ENCODE measurements around the gene WRNIP1. TPM values are rescaled to one million over a fixed set of nuclear protein-coding genes. Genes with fewer than 3 reads are reported as not detected.

Gene WRNIP1
- 10 to 100 TPM; 59.1 to 66.2 (median 60.6) TPM for polyA plus RNA-seq (ENCODE audit: insufficient read length in 4 of 4)

GRCh38 chr6:2765166-2765895, at the start of gene WRNIP1:
TSS of gene WRNIP1 (plus strand) at chr6:2765393. CDS start at chr6:2765623, 230 bp downstream.
- DNase-seq (ENCODE audit: low read depth in 4 of 4, low spot score in 3 of 4), result peak; percentile 93 to 98 (median 97)

- DNase-seq (ENCODE audit: low read depth in 4 of 4, low spot score in 3 of 4), result no peak
Measured at GRCh38 chr6:2715737-2716136, 49.5 kb upstream of the WRNIP1 start.

GRCh38 chr6:2716936-2717700, 48.1 kb upstream of the WRNIP1 start:
- no peak for DNase-seq (ENCODE audit: low read depth in 4 of 4, low spot score in 3 of 4)

- no peak for DNase-seq (ENCODE audit: low read depth in 4 of 4, low spot score in 3 of 4)
Measured at GRCh38 chr6:2718334-2719092, 46.7 kb upstream of the WRNIP1 start.

DNA sequence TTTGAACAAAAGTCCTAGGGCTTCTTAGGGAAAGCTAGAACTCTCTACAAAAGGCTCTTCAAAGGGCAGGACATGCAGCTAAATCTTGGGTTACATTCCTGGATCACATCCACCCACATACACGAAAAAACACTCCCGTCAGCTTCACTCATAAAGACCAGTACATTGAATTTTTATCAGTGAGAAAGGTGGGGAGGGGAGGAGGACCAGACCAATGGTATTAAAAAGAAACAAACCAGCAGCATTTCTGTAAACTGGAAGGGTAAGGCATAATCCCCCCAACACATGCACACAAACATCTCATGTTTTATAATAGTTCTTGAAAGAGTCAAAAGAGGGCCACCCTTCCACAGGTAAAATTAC, 46.1 kb upstream of the WRNIP1 start:
- no peak for DNase-seq (ENCODE audit: low read depth in 4 of 4, low spot score in 3 of 4)

DNA sequence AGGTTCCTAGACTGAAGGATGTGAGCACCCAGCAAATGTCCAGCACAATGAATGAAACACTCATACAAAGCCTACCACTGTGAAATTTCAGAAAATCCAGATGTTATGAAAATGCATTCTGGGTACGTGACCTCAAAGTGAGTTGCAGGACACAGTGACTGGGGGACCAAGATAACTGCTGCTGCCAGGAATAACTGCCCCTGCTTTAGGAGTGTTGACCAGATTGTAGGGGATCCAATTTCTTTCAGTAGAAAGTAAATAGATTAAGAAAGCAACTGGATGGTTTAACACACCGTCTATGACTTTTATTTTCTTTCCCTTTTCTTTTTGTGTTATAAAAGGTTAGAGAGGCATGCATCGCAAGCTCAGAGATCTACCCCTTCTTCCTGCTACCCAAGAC, 44.0 kb upstream of the WRNIP1 start:
- no peak for DNase-seq (ENCODE audit: low read depth in 4 of 4, low spot score in 3 of 4)

DNA sequence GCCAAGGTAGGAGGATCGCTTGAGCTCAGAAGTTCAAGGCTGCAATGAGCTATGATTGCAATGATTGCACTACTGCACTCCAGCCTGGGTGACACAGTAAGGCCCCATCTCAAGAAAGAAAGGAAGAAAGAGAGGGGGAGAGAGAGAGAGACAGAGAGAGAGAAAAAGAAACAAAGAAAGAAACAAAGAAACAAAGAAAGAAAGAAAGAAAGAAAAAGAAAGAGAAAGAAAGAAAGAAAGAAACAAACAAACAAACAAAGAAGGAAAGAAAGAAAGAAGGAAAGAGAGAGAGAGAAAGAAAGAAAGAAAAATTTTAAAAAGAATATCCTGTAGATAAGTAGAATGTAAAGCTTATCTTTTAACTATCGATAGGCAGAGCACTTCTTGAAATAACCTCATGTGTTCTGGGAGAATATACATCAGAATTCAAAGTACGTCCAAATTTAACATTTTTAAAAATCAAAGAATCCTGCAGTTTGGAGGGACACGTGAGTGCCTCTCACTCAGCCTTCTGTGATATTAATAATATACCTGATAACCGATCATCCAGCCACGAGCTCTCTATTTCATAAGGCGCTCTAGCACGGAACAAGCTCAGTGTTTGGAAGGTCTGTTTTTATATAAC, 39.7 kb upstream of the WRNIP1 start:
- no peak for DNase-seq (ENCODE audit: low read depth in 4 of 4, low spot score in 3 of 4)

DNA sequence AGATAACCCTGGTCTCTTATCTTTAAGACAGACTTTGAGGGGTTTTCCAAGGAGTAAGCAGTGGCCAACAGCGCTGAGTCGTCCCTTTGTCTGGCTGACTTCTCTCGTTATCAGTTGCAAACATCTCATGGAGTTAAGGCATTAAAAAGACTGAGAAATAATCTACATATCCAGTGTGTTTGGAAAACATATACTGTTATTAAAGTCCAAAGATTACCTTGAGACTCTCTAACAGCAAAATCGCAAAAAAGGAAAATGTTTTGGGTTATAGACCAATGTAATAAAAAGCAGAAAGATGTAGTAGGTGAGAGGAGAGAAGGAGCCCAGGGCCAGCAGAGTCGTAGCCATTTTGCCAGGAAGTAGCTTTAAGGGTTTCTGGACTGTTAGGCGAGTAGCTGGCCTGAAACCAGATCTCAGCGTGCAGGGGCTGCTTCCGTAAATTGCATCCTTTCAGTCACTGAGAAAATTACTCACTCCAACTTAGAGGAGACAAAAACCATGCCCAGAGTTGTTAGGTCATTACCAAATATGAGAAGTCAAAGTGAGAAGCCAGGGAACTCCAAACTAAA, 39.1 kb upstream of the WRNIP1 start:
- DNase-seq (ENCODE audit: low read depth in 4 of 4, low spot score in 3 of 4), result no peak

GRCh38 chr6:2729921-2730320, 35.3 kb upstream of the WRNIP1 start:
- DNase-seq (ENCODE audit: low read depth in 4 of 4, low spot score in 3 of 4), result no peak

- DNase-seq (ENCODE audit: low read depth in 4 of 4, low spot score in 3 of 4), result no peak
Measured at GRCh38 chr6:2730353-2731107, 34.7 kb upstream of the WRNIP1 start.

DNA sequence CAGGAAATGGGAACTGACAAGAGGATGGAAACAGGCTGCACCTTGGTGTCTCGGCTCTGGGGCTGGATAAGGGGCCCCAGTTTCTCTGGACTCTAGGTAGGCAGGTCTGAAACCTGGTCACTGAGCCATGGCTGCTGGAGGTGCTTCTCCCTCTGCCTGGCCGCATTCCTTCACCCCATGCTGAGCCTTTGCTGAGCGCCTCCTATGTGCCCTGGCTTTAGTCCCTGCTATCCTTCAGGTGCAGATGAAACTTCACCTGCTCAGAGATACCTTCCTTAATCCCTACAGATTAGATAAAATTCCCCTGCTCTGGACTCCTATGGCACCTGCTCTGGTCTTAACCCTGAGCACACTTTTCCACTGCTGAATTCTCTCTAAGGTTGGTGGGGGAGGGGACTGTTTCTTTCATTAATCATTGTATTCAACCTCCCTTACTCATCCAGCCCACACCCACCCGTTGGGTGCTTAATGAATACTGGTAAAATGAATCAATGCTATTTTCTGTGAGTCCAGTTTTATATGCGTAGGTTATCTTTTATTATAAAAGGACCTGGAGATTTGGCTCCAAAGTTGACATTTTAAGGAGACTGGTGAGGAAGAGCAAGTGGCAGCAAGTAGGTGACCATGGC, 33.8 kb upstream of the WRNIP1 start:
- no peak for DNase-seq (ENCODE audit: low read depth in 4 of 4, low spot score in 3 of 4)

DNA sequence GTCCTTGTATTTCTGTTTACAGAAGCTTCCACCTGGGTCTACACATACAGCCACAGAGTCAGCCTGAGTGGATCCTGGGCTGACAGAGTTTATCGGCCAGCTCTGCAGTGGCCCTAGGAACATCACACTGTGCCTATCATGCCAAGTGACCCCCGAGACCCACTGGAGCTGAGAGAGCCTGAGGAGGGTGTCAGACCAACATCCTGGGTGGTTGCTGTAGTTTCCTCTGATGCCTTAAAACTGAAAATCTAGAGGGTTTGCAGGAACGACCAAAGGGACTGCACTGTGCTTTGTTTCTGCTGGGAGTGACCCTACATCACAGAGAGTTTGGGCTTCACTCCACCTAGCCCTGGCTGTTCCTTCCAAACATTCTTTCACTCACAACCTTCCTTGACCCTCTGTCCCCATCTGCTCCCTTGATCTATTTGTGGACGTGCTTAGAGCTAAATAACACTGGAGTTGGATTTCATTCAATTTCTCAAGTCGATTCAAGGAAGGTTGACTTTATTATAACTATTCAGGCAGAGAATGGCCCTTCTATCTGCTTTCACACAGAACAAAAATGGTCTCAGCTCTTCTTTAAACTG, 32.6 kb upstream of the WRNIP1 start:
- no peak for DNase-seq (ENCODE audit: low read depth in 4 of 4, low spot score in 3 of 4)

DNA sequence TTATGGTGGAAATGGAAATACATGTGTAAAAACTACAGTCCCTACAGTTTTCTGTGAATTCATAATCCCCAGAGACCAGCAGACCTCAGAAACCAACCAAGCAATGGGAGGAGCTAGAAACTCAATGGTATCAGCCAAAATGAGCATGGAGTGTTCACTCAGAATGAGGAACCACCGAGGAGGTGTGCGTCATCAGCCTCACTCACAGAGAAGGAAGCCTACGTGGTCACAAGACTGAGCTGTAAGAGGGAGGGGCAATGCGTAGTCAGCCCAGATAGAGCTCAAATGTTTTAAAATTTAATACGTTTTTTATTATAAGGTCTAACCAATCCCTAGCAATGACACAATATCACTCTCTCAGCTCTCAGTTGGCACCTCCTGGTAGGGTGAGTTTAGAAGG, 31.9 kb upstream of the WRNIP1 start:
- no peak for DNase-seq (ENCODE audit: low read depth in 4 of 4, low spot score in 3 of 4)

DNA sequence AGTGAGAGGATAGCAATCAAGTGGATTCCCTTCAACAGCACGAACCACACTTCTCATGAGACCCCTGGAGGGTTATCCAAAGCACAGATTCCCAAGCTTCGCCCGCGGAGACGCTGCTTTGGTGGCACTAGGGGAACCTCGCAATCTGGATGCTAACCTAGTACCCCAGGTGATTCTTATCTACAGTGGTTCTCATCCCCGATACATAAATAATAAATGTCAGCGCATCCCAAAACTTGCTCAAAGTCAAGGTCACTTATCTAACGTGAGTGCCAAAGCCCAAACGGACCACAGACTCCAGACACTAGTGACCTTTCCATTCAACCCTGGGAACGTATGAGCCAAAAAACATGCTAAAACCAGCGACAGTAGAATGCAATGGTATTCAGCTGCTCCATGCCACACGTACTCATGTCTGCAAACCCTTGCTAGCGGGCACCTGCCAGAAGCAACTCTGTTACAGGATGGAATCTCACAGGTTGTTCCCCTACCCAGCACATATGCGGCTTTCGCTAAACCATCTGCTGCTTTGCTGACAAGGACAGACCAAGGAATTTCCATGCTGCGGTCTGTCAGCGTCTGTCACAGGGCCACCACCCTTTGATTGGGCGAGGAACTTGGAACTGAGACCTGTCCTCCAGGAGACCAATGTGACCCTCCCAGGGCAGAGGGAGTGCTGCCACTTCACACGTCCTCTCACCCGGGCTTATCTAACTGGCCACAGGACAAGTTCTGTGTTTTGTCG, 31.3 kb upstream of the WRNIP1 start:
- DNase-seq (ENCODE audit: low read depth in 4 of 4, low spot score in 3 of 4), result no peak

DNA sequence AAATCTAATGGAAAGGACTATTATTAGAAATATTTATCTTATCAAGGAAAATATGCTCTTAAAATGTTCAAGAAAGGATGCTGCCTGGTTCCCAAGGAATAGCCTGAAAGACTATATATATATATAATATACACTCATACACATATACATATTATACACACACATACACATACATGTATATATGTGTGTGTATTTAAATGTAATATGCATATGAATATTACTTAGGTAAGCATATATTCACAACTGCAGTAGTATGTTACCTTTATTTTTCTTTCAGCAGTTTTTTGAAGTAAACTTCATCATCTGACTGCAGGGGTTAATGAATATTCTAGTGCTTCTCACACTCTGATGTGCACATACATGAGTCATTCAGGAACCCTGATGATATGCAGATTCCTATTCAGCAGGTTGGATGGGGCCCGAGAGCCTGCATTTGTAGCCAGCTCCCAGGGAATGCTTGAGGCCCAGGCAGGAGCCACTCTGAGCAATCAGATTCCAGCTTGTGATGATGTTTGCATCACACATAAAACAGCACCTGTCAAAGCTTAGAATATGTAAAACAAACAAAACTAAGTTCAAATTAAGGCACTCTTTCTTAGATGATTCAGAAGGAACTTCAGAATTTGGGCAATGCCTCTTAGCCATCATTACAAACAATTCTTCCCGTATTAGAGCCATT, 30.6 kb upstream of the WRNIP1 start:
- no peak for DNase-seq (ENCODE audit: low read depth in 4 of 4, low spot score in 3 of 4)

DNA sequence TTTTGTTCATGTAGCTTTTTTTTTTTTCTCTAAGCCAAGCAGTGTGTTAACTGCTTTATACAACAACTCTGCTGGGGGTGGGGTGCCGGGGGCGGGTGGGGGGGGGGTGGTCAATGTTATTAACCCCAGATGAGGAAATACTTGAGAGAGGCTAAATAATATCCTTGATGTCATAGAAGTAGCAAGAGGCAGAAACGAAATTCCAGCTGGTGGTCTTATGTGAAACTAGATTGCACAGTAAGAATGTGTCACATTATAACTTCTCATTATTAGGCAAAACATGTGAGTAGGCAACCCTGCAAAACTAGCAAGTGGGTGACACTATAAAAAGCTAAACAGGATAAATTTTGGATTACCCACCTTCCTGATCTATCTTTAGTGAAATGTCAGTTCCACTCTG, 27.3 kb upstream of the WRNIP1 start:
- no peak for DNase-seq (ENCODE audit: low read depth in 4 of 4, low spot score in 3 of 4)

DNA sequence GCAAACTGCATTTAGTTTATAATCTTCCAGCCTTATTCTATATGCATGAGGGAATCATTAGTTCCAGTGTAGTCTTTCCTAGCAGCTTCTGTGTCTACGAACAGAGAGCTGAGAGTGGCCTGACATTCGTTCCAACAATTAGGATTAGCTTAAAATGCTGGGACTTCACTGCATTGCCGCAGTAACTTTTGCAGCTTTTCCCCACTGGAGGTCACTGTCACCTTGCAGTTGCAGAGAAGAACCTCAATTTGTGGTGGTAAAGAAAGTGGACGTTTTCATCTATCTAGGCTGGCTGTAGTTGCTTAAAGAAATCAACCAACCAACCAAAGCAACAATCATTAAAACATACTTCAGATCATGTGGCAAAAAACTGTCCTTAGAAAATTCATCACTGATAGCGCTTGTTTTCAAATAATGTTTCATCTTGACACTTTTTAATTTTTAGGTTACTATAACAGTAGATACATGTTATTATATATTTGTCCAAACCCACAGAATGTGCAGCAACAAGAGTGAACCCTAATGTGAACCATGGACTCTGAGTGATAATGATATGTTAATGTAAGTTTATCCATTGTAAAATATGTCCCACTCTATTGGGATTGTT, 26.7 kb upstream of the WRNIP1 start:
- peak; percentile 38 to 51 (median 46) for DNase-seq (ENCODE audit: low read depth in 4 of 4, low spot score in 3 of 4)
